Esophagus squamous epithelium (tissue), 4 donors: Measurements from ENCODE around the gene ZNF358.

ENCODE experiments used
- CTCF ChIP-seq, 6 experiments: fragments of 450-650 bp in 4 of 6; fragments of 200-600 bp in 2 of 6; sonication (generic) in 2 of 6; IDR thresholded peaks; one replicate each; pipeline ENCODE4 v1.5.1; 2016 to 2019; ENCODE audit warnings: antibody characterized with exemption in 6 of 6, mild to moderate bottlenecking in 4 of 6, moderate library complexity in 4 of 6
- POLR2A ChIP-seq, 4 donors: fragments of 450-650 bp; IDR thresholded peaks; one replicate each; pipeline ENCODE4 v1.6.1; 2017; ENCODE audit warnings: antibody characterized with exemption in 4 of 4, mild to moderate bottlenecking in 4 of 4, moderate library complexity in 3 of 4

- TF ChIP-seq POLR2A (IDR thresholded peaks at IDR 0.05), result no peak
- no peak for TF ChIP-seq CTCF (IDR thresholded peaks at IDR 0.05)
Observed at GRCh38 chr19:7478173-7478842, 37.6 kb upstream of the ZNF358 start.
